Stimulated activated CD8-positive, alpha-beta memory T cell treated with anti-CD3 and anti-CD28 coated beads, Interleukin-7, amount 100 ng/mL, for 1 hour (primary cell): ENCODE results near the gene NOL4L.
A peak's percentile ranks its signal among the peaks of the same experiment; 100 is the strongest.

Experiments used
- DNase-seq, 2 donors: peaks; one replicate each; pipeline ENCODE4 v3.0.0-alpha.2; 2020; ENCODE audit warnings: low read depth in 2 of 2

The NOL4L gene

DNA sequence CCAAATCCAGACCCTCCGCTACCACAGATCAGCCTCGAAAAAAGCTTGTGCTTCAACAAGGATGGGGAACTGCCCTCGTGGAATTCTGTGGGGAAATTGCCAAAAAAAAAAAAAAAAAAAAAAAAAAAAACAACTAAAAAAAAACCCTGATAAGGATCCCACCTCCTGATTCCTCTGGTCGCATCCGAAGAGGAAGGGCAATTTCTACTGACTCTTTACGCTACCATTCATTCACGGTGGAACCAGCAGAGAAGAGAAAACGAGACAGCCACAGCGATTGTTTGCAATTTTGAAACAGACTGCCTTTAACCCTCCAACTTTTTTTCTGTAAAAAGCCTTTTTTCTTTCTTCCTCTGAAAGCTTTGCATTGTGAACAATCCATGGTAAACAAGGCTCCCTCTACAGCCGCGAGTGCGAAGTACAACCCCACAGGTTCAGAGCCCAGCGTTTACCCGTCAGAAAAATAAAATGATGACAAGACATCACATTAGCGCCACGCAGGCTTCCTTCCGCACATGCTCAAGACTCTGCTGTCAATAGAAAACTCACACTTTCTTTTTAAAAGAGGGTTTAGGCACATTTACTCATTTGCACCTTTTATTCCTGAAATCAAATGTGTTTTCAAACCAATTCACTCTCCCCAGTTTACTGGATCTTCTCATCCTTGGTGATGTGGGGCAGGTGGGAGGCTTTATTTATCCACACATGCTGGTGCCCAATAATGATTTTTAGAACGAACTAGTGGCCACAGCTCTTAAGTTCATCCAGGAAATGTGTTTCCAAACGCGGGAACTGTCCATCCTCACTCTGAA, 100.0 kb downstream of the NOL4L start:
- DNase-seq = peak; percentile 56 to 67

DNA sequence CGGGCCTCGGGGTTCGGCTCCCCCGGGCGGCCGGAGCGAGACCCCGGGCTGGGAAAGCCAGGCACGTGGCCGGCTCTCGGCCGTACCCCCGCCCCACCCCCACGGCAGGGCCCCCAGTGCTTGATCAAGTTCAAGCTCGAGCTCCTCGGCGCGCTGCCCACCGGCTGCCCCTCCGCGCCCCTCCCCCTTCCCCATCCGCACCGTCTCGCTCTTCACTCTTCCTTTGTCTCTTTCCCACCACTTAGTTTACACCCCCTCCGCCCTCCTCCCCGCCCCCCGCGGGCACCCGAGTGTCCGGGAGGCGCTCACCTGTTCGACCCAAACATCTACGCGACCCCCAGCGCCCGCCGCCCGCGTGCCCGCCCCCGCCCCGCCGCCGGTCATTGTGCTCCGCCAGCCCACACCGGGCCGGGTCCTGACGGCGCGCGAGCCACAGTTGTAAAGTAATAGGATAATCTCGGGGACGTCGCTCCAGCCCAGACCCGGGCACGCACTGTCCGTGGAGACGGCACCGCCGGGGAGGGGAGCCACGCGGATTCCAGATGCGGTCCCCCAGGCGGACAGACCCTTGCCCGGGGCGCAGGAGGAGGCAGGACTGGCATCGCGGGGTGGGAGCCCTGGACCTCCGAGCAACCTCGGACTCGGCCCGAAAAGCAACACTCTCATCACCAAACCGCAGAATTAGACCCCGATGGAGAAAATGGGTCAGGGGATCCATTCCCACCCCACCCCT, 100.7 kb downstream of the NOL4L start:
- no peak for DNase-seq

DNA sequence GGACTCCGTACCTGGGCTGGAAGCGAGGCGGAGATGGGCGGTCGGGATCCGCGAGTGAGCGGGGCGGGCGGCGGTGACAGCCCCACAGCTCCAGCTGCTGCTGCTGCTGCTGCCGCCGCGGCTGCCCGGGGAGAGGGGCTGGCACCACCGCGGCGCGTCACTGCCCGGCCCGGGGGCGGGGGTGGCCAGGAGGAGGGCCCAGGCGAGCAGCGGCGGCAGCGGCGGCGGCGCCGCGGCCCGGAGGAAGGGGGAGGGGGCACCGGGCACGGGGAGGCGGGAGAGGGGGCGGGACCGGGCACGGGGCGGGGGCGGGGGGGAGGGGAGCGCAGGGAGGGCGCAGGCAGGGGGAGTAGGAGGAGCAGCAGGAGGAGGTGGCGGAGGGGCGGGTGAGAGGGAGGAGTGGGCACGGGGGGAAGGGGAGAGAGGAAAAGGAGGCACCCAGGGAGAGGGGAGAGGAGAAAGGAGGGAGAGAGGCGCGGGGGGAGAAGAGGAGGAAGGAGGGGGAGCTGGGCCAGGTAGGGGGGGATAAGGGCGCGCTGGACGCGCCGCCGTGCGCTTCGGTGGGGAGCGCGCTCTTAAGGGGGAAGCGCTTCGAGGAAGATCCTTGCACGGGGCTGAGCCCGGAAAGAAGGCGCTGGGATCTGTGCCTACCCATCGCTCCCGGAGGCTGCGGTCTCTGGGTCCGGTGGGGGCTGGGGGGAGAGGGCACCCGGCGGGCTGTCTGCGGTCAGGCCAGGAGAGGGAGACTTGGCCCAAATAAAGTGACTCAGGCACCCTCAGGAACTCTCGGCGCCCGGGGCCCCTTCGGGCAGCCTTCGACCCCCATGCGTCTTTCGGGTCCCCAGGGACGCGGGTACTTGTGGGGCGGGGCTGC, 101.5 kb downstream of the NOL4L start:
- peak; percentile 30 to 37 for DNase-seq

- no peak for DNase-seq
Observed at GRCh38 chr20:32482442-32483261, 102.5 kb downstream of the NOL4L start.

DNA sequence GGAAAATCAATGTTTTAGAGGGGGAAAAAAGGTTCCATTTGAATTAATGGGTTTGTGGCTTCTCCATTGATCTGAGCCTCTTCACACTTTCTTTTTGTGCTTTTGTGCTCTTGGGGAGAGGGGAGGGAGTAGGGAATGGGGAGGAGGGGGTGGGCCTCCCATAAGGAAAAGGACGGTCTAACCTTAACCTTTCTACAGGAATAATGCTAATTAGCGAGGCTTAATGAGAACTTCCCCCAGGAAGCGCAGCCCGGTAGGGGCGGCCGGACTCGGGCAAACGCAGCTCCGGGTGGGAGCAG, 103.0 kb downstream of the NOL4L start:
- DNase-seq = no peak

GRCh38 chr20:32481311-32482142, 103.6 kb downstream of the NOL4L start:
- DNase-seq = no peak

DNA sequence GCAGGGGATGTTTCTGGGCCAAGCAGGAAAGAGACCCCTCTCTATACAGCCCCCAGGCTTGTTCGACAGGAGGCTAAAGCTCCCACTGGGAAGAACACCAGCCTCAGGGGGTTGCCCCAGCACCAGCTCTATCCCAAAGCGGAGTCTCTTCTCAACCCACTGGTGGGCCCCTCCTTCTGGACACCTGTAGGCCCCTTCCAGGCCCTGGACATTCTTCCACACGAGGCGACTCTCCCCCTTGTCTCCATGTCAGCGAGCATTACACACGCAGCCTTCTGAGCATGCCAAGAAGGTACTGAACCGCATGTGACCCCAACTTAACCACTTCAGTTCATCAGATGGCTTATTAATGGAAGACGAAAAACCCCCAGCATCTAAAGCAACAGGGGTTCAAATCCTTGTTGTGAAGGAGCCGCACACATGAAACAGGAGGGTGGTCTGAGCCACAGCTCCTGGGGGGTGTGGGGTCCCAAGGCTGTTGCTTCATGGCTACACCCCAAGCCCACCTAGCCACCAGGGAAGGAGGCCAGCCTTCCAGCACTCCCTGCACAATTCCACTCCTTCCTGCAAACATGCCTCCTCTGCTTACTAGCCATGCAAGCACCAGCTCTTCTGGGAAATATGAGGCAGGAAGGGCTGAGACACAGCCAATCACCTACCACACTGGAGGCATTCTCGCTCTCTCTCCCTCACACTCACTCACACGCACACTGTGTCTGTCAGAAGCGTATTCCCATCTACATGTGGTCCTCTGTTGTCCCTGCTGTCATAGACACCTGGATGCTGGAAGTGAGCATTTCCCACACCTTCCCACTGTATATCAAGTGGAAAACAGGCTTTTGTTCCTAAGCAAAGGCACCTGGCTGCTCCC, 104.5 kb downstream of the NOL4L start:
- no peak for DNase-seq

GRCh38 chr20:32479697-32480171, 105.4 kb downstream of the NOL4L start:
- DNase-seq = no peak

GRCh38 chr20:32479012-32479411, 106.1 kb downstream of the NOL4L start:
- DNase-seq = no peak

GRCh38 chr20:32478576-32478975, 106.6 kb downstream of the NOL4L start:
- DNase-seq = no peak

DNA sequence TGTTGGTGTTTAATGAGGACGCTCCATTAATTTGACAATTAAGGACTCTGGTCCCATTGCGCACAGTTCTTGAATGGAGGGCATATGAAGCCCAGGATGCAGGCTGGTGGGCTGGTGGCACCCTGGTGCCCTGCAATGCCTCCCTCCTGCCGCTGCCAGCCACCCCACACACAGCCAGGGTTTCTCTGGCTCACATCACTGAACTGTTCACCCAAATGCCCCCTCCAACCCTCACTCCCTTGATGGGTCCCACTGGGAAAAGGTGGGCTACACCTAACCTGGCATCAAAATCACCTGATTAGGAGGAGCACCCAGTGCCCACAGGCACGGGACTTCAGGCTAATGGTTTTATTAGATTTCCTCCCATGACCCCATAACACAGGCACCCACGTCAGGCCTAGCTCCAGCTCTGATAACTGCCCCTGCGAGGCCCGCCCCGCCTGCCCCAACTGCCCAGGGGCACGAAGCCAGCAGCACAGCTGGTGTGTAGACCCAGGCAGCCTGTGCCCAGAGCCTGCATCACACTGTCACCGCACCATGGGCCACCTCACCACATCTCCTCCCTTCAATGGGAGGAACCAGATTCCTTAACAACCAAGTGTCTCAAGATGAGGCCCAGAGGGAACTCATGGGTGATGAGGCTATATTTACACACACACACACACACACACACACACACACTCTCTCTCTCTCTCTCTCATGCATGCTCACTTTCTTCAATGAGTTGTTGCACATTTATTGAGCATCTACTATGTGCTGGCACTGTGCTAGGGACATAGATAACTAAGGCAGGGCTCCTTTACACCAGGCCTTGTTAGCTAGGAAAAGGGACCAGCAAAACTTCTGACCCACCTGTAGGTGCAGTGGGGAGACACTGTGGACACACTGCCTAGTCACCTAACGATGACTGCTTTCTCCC, 107.3 kb downstream of the NOL4L start:
- DNase-seq = no peak

DNA sequence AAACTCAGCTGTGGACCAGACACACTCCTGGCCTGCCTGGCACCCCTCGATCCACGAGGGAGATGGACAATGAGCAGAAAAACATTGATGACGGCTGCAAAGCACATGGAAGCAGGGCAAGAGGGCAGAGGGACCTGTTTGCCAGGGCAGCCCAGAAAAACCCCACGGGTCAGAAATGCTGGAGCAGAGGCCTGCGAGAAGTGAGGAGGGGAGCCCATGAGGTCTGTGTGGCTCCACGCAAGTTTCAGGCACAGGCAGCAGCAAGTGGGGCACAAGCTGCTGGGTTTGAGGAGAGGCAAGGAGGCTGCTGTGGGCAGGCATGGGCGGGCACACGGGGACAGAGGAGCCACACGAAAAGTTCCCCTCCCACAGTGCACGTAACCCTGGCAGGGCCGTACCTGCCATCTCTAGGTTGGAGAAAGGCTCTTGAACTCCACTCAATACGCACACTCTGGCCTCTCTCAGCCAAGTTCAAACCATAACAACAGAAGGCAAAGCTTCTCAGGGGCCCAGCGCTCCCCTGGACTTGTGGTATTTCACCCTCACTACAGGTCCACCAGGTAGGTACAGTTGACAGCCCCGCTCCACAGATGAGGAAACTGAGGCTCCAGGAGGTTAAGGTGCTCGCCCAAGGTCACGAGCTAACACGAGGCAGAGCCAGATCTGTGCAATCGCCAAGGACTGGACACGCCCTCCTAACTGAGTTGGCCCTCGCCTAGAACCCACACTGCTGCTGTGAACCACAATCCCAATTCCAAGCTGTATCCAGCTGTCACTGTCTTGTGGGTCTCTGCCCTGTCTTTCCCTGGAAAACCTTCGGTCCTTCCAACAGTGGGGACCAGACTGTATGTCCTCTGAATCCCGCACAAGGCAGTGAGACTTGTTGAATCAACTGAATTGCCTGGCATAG, 108.2 kb downstream of the NOL4L start:
- no peak for DNase-seq

DNA sequence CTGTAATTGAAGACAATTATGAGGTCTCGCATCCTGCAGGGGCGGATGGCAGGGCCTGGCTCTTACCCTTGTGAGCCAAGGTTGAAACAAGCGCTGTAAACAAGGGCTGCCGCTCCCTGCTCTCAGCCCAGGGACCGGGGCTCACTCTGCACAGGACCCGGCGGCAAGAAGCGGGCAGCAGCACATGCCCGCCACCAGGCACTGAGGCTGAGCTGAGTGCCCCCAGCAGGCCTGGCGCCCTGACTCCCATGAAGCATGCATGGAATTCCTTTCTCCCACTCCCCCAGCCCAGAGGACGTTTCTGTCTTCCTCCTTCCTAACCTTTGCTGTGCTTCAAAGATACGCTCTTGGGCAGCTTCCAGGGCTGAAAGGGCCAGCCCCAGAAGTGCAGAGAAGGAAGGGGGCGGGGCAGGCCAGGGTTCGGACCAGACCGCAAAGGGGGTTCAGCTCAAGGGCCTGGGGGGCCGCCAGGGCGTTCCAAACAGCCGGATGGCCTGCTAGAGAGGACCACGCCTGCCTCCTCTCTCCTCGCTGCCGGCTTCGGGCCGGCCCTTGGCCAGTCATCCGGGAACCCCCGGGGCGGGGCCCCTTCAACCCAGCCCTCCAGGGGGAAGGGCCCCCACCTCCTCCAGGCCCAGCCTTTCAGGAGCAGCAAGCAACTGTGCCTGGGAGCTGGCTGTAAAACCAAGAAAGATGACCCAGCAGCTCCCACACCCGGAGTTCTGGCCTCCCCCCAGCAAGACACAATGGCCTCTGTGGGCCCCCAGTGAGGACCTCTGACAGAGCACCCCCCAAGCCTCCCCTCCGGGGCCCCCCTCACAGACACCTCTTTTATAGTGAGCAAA, 109.9 kb downstream of the NOL4L start:
- DNase-seq = no peak

DNA sequence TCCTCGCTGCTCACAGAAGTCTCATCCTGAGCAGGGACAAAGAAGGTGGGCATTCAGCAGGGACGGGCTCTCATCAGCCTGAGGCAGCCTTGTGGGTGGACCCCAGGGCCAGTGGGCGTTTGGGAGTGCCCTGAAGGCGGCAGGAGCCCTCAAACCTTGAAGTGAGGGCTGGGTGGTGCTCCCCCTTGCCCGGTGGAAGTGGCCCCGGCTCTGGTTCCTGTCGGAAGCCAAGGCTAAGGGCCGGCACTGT, 110.5 kb downstream of the NOL4L start:
- DNase-seq = no peak

DNA sequence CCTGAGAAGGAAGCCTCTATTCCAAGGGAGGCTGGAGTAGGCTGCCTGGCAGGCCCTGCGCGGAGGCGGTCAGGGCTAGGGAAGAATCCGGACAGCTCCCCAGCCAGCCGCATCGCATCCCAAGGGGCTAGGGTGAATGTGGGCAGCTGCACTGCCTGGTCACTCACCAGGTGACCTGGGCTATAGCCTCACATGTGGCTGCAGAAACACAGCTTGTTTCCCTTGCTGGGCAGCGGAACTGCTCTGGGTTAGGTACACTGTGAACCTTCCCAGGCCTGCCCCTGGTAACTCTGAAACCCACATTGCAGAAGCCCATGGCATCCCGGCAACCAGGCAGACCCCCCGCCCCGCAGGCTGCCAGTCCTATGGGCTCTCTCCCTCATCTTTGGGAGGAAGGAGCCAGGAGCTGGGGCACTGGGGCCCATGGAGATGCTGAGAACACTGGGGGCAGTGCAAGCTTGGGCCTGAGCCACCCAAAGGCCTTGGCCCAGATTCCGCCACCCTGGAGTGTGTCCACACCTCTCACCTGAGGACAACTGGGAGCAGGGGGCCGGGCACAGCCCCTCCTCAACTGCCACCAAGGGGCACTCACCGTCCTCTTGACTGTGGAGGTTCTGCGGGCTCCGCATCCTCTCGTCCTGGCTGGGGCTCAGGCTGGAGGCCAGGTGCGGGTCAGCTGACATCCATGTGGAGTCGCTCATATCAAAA, 111.0 kb downstream of the NOL4L start:
- no peak for DNase-seq
